ENCODE measurements around the gene GFI1B. TPM values are rescaled to one million over a fixed set of nuclear protein-coding genes. Genes with fewer than 3 reads are reported as not detected.

GFI1B gene
- total RNA-seq (2014; rRNA removed; shearing (Covaris generic); ENCODE audit: low replicate concordance) = not detected in 2 replicates

DNA sequence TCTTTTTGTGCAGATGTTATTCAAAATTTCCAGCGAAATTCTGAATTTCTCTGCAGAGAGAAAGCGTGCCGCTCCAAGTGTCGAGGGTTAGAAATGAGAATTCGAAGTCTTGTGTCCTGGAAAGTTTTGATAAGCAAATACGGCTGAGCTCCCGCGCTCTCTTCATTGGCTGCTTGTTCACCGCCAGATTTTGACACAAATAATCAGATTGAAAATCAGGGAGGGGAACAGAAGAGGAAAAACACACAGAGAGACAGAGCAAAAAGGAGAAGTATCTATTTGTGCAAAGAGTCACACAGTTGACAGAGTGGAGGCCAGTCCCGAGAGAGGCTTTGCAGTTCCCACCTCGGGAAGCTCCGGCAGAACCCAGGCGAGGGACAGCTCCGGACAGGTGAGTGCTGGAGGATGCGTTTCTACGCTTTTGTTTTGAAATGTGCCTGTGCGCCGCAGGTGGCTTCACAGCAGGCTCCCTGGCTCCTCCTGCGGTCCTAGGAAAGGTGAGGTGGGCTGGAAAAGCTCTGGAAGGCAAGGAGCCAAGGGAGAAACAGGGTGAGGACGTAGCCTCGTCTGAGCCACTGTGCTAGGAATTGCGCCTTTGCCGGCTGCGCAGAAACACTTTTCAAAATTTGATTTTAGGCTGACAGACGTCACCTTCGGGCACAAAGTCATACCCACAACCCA is at the start of gene GFI1B:
Gene GFI1B (plus strand): TSS at position 244 of the 681 bp plus-strand sequence. CDS start 7,985 bp downstream, outside the sequence.
- DNase-seq (ENCODE audit: low read depth) = no peak
- in situ Hi-C loops (cut with HindIII; ENCODE audit: low pct_unique_long_range_greater_than_20kb, low sequenced_read_pairs) = no loop called here

DNA sequence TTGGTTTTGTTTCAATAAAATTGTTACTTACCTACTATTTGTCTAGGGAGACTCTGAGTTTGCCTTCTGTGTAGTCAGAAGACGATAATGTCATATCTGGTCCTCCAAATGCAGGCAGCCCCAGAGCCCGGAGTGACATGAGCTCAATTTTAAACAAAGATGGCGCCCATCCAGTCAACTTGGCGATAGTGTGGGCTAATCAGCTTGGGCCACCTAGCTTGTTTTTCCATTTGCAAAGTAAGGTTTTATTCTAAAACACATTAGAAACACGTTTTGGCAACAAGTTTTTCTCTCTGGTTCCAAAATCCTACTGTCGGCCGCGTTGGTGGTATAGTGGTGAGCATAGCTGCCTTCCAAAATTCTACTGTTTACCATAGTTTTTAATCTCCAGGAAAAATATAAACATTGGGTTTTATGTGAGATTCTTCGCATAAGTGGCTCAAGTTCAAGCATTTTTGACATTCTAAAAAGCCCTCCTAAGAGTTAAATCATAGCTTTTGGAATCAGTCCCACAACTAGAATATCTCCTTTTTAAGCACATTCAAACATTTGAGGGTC is 47.2 kb upstream of the GFI1B start:
- in situ Hi-C loops (cut with HindIII; ENCODE audit: low pct_unique_long_range_greater_than_20kb, low sequenced_read_pairs) = no loop called here
- no peak for DNase-seq (ENCODE audit: low read depth)

DNA sequence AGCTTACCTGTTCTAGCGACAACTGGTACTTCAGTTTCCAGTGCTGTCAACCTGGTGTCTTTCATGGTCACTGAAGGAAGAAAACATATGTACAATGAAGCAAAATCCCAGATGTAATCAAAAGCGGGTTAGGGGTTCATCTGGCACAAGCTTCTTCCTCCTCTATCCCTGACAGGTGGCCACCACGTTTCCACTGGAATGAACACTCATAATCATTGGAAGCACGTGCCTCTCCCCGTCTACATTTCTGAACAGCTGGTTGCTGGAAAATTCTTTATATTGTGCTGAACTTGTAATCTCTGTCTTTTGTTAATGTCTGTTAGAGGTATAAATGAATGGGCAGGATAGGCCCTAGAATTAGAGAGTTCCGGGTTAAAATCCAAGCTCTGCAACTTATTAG is 43.5 kb upstream of the GFI1B start:
- no peak for DNase-seq (ENCODE audit: low read depth)
- in situ Hi-C loops (cut with HindIII; ENCODE audit: low pct_unique_long_range_greater_than_20kb, low sequenced_read_pairs) = no loop called here

DNA sequence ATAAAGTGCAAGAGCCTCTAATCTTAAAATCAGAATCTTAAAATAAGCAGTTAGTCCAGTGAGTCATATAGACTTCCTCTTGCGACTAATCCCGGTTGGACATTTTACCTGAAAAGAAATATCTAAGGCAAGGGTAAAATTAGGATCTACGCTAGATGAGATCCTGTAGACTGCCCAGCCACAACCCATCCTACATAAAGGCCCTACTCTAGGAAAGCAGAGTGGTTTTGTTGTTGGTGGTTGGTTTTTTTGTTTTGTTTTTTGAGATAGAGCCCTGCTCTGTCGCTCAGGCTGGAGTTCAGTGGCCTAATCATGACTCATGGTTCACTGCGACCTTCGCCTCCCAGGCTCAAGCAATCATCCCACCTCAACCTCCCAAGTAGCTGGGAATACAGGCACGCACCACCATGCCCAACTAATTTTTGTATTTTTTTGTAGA is 41.0 kb upstream of the GFI1B start:
- no peak for DNase-seq (ENCODE audit: low read depth)

DNA sequence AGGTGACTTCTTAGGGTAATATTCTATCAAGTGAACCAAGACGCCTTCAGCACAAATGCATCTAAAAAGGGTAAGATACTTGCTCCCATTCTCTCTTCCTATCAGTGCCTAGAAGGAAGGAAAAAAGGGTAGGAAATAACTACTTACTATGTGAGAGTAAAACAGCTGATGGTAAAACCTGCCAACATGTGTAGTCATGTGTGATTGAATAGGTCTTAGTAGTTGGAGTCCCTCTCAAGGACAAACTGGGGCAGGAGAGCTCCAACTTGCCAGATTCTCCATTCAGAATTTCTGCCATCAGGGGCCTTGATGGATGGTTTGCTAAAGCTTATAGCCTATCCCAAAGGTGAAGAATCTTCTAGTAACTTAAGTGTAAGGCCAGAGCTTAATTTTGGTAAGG is 39.3 kb upstream of the GFI1B start:
- DNase-seq (ENCODE audit: low read depth) = no peak
- in situ Hi-C loops (cut with HindIII; ENCODE audit: low pct_unique_long_range_greater_than_20kb, low sequenced_read_pairs) = no loop called here

More for the DNA sequence above, 41.0 kb upstream of the GFI1B start:
- in situ Hi-C loops (cut with HindIII; ENCODE audit: low pct_unique_long_range_greater_than_20kb, low sequenced_read_pairs) = no loop called here

DNA sequence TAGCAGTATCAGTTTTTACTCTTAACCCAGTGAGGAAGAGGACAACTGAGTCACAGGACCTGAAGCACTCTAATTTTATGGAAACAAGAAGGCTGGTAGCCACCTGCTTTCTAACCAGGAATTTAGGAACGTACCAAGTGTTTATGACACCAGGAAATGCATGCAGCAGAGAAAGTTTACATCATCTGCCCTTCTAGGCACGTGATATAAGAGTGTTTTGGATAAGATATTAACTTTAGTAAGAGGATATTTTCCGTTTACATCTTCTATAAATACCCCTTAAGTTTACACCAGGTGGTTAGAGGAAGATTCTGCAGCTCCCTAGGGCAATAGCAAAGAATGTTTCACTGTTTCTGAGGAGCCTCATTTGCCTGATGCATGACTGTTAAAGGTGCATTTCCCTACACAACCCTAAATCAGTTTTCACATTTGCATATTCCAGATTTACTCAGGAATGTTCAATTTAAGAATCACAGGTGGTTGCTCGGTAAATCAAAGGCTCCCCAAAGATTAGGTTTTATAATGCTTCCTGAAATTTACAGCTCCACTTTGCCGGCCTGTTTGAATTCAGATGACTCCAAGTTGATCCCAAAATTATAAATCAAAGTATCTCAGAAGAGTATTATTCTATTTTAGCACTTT is 35.8 kb upstream of the GFI1B start:
- in situ Hi-C loops (cut with HindIII; ENCODE audit: low pct_unique_long_range_greater_than_20kb, low sequenced_read_pairs) = no loop called here

GRCh38 chr9:132943651-132944293 is 34.7 kb upstream of the GFI1B start:
- DNase-seq (ENCODE audit: low read depth) = no peak
- in situ Hi-C loops (cut with HindIII; ENCODE audit: low pct_unique_long_range_greater_than_20kb, low sequenced_read_pairs) = no loop called here

More for the DNA sequence above, 35.8 kb upstream of the GFI1B start:
- no peak for DNase-seq (ENCODE audit: low read depth)

DNA sequence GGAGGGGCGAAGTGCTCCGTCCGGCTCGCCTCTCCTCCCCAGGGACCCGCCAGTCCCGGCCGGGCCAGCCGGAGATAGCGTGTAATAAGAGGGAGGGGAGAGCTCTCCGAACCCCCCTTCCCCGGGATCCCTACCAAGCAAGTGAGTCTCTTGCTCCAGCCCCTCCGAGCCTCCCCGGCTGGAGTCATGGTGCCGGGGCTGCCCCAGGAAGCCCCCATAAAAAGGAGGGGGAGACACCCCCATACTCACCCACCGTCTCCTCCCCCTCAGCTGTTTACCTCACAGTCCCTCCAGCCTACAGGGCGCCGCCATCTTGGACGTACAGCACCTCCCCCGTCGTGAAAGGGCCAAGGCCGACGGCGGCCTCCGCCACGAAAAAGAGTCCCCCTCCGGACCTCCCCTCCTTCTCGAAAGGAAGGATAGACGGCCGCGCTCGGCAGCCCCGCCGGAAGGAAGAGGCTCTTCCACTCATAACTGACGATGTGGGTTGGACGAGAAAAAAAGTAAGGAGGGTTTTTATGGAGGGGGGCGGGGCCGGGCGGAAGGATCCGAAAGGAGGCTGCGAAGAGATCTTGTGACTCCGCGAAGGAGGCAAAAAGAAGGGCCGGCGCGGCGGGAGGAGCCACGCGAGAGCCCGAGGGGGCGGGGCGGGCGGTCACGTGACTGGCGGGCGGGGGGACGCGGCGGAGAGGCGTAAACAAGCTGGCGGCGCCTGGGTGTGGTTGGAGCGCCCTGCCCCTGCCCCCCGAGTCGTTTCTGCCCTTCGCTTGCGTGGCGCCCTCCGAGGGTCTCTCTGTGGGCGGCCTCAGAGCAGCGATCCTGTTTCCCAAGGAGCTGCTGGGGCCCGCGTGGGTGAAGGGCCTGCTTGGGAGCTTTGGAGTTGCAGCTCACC is 34.0 kb upstream of the GFI1B start, which contains the start of gene TSC1:
Gene TSC1 (minus strand): TSS at position 323 of the 892 bp plus-strand sequence. CDS start 15,744 bp downstream, outside the sequence.
- in situ Hi-C loops (cut with HindIII; ENCODE audit: low pct_unique_long_range_greater_than_20kb, low sequenced_read_pairs) = no loop called here
- peak; percentile 97 for DNase-seq (ENCODE audit: low read depth)

- in situ Hi-C loops (cut with HindIII; ENCODE audit: low pct_unique_long_range_greater_than_20kb, low sequenced_read_pairs) = no loop called here
- DNase-seq (ENCODE audit: low read depth) = no peak
Observed at GRCh38 chr9:132945186-132946130, 33.0 kb upstream of the GFI1B start.

DNA sequence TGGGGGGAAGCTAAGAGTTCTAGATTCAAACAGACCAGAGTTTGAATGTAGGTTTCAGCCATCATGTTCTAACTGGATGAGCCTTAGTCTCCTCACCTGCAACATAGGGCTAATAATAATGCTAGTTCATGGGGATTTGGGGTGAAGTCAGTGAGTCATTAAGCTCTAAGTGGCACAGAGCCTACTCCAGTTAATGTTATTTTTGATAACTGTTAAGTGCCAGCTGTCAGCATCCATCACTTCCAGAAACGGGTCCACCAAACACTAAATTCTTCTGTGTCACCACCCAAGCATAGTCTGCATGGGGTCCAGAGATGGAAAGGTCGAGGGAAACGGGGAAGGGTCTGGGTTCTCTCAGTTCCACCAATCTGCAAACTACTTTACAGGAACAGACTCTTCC is 32.3 kb upstream of the GFI1B start:
- in situ Hi-C loops (cut with HindIII; ENCODE audit: low pct_unique_long_range_greater_than_20kb, low sequenced_read_pairs) = no loop called here
- no peak for DNase-seq (ENCODE audit: low read depth)

- in situ Hi-C loops (cut with HindIII; ENCODE audit: low pct_unique_long_range_greater_than_20kb, low sequenced_read_pairs) = no loop called here
- peak; percentile 30 for DNase-seq (ENCODE audit: low read depth)
Observed at GRCh38 chr9:132946631-132947295, 31.7 kb upstream of the GFI1B start.

DNA sequence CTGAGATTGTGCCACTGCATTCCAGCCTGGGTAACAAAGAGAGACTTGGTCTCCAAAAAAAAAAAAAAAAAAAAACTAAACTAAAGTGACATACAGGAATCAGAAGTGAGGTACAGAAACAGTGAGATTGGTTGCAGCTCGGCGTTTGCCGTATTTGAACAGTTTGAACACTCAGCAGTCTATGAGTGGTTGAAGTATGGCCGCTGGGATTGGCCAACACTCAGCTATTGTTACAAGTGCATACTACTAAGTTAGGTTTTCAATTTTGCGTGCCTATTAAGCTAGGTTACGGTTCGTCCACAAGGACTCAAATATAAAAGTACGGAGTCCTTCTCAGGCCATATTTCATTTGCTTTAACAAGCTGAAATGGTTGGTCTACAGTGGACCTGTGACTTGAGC is 30.7 kb upstream of the GFI1B start:
- in situ Hi-C loops (cut with HindIII; ENCODE audit: low pct_unique_long_range_greater_than_20kb, low sequenced_read_pairs) = no loop called here
- no peak for DNase-seq (ENCODE audit: low read depth)

DNA sequence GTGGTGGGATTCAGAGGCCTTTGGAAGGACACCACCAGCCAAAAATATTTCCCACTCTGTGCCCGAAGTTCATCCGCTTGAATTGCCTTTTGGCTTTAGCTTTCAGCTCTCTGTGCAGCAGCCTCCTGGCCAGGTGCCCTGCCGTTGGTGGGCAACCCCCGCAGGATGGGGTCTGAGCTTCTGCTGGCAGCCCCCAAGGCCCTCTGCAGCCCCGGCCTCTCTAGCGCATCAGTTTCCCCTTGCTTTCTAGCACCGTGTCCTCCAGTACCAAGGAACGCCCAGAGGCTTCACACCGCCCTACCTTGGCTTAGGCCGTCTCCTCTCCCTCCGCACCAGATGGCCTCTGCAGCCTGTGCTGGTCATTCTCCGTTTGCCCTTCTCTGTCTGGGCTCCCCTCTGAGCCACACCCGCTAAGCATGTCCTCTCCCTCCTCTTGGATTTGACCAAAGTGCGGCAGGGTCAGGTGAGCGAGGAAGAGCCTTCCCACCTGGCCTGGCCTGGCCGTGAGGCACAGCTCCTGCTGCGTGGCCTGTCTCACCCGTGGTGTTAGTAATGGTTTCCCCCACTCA is 29.9 kb upstream of the GFI1B start:
- no peak for DNase-seq (ENCODE audit: low read depth)
- in situ Hi-C loops (cut with HindIII; ENCODE audit: low pct_unique_long_range_greater_than_20kb, low sequenced_read_pairs) = no loop called here

GRCh38 chr9:132949709-132950108 is 28.8 kb upstream of the GFI1B start:
- DNase-seq (ENCODE audit: low read depth) = no peak
- in situ Hi-C loops (cut with HindIII; ENCODE audit: low pct_unique_long_range_greater_than_20kb, low sequenced_read_pairs) = no loop called here

DNA sequence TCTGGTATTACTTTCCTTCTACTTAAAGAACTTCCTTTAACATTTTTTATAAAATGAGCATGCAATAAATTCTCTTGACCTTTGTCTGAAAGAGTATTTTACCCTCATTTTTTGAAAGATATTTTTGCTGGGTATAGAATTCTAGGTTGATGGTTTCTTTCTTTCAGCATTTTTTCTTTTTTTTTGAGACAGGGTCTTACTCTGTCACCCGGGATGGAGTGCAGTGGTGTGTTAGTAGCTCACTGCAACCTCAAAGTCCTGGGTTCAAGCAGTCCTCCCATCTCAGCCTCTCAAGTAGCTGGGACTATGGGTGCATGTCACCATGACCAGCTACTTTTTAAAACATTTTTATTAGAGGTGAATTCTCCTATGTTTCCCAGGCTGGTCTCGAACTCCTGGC is 23.4 kb upstream of the GFI1B start:
- in situ Hi-C loops (cut with HindIII; ENCODE audit: low pct_unique_long_range_greater_than_20kb, low sequenced_read_pairs) = no loop called here
- DNase-seq (ENCODE audit: low read depth) = no peak

DNA sequence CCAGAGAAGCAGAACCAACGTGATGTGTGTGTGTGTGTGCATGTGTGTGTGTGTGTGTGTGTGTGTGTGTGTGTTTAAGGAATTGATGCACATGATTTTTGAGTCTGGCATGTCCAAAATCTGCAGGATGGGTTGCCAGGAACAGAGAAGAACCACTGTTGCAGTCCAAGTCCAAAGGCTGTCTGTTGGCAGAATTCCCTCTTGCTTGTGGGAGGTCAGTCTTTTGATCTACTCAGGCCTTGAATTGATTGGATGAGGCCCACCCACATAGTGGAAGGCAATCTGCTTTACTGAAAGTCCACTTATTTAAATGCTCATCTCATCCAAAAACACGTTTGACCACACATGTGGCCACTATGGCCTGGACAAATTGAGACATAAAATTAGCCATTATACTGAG is 22.7 kb upstream of the GFI1B start:
- DNase-seq (ENCODE audit: low read depth) = no peak
- in situ Hi-C loops (cut with HindIII; ENCODE audit: low pct_unique_long_range_greater_than_20kb, low sequenced_read_pairs) = no loop called here

All from Caki2 (cell line).